OCI-LY7 (cell line): ENCODE data around the gene MACROD2. TPM values are rescaled to one million over a fixed set of nuclear protein-coding genes. Genes with fewer than 3 reads are reported as not detected.

Experiments used
- BruUV-seq: library from RNA; stranded (reverse); fragments of 400-500 nt; replicated peaks from 2 replicates; lab custom pipeline; 2021; lab: Mats Ljungman, UMichigan
- CTCF ChIA-PET: fragments of 300-600 bp; sonication (Branson Sonifier 250); formaldehyde crosslinking; loops from one replicate; lab custom pipeline; 2022; ENCODE audit warnings: antibody characterized with exemption; ENCODE audit not compliant: unreplicated experiment; lab: Charles Lee
- POLR2A ChIA-PET: fragments of 300-600 bp; sonication (Branson Sonifier 250); formaldehyde crosslinking; loops from one replicate; lab custom pipeline; 2022; ENCODE audit warnings: antibody characterized with exemption; lab: Charles Lee
- DNase-seq: peaks from one replicate; pipeline ENCODE4 v3.0.0-alpha.2; 2015; ENCODE audit warnings: low spot score
- H2AFZ ChIP-seq: fragments of 200-600 bp; sonication (generic), shearing (Covaris generic); 2 replicates; pipeline ENCODE4 v1.6.1; 2014; ENCODE audit warnings: mild to moderate bottlenecking, antibody characterized with exemption, low read length, moderate library complexity
- H3K27ac ChIP-seq: fragments of 200-600 bp; sonication (generic); 2 replicates; pipeline ENCODE4 v1.5.1; 2014; ENCODE audit warnings: mixed run types, low read depth, mild to moderate bottlenecking, moderate library complexity, low read length, inconsistent platforms; ENCODE audit not compliant: poor library complexity, severe bottlenecking
- H3K36me3 ChIP-seq: fragments of 200-600 bp; sonication (generic); 2 replicates; pipeline ENCODE4 v1.6.1; 2014; ENCODE audit warnings: mild to moderate bottlenecking, antibody characterized with exemption, low read length, moderate library complexity, mixed read lengths; ENCODE audit not compliant: insufficient read depth
- H3K4me1 ChIP-seq: fragments of 200-600 bp; sonication (generic); 2 replicates; pipeline ENCODE4 v1.5.1; 2014; ENCODE audit warnings: mild to moderate bottlenecking, low read length; ENCODE audit not compliant: insufficient read depth, poor library complexity, severe bottlenecking
- H3K4me2 ChIP-seq: fragments of 200-600 bp; sonication (generic); 2 replicates; pipeline ENCODE4 v1.6.1; 2014; ENCODE audit warnings: mild to moderate bottlenecking, low read length
- H3K4me3 ChIP-seq: fragments of 200-600 bp; sonication (generic); 2 replicates; pipeline ENCODE4 v1.5.1; 2014; ENCODE audit warnings: mild to moderate bottlenecking, low read depth, low read length; ENCODE audit not compliant: poor library complexity, severe bottlenecking
- H3K79me2 ChIP-seq: fragments of 200-600 bp; sonication (generic); 2 replicates; pipeline ENCODE4 v1.6.1; 2016; ENCODE audit warnings: low read depth, mild to moderate bottlenecking, low read length, moderate library complexity, mixed read lengths; ENCODE audit not compliant: insufficient read depth
- H3K9me2 ChIP-seq: fragments of 200-600 bp; sonication (generic); 2 replicates; pipeline ENCODE4 v1.6.1; 2016; ENCODE audit warnings: mild to moderate bottlenecking, low read length, mixed read lengths; ENCODE audit not compliant: insufficient read depth
- H3K9me3 ChIP-seq: fragments of 200-600 bp; sonication (generic); 2 replicates; pipeline ENCODE4 v1.6.1; 2014; ENCODE audit warnings: mild to moderate bottlenecking, mixed run types, low read length, mixed read lengths
- H4K20me1 ChIP-seq: fragments of 200-600 bp; sonication (generic); 2 replicates; pipeline ENCODE4 v1.6.1; 2014; ENCODE audit warnings: mild to moderate bottlenecking, antibody characterized with exemption, low read length, moderate library complexity, mixed read lengths; ENCODE audit not compliant: insufficient read depth
- EZH2phosphoT487 ChIP-seq: fragments of 200-600 bp; sonication (generic); IDR thresholded peaks from 2 replicates; pipeline ENCODE4 v1.6.1; 2018; ENCODE audit warnings: low read depth, borderline replicate concordance, mild to moderate bottlenecking, mixed run types, antibody characterized with exemption, low read length, moderate library complexity, mixed read lengths
- intact Hi-C: fragments of 100-400 bp; cut with micrococcal nuclease; formaldehyde crosslinking; loops from one replicate; pipeline ENCODE4 v1.10.0; 2022; ENCODE audit not compliant: unreplicated experiment
- total RNA-seq, 2 experiments: library from RNA; depleted of rRNA in 1 of 2; stranded (reverse); fragments of >200 nt in 1 of 2; shearing (Covaris generic) in 1 of 2; gene quantifications; 2 replicates each; pipeline ENCODE4 v1.2.3, GENCODE V29; 2014 to 2022
- TF ChIP-seq, protein P1 (sequence below): fragments of 200-600 bp; sonication (generic); conservative IDR thresholded peaks from 2 replicates; pipeline ENCODE4 v1.5.1; 2014; ENCODE audit warnings: mild to moderate bottlenecking, antibody characterized with exemption, low read length, moderate library complexity, mixed read lengths

The MACROD2 gene
- total RNA-seq, 2 experiments from 2014 or later = 0.09 to 4.5 TPM

DNA sequence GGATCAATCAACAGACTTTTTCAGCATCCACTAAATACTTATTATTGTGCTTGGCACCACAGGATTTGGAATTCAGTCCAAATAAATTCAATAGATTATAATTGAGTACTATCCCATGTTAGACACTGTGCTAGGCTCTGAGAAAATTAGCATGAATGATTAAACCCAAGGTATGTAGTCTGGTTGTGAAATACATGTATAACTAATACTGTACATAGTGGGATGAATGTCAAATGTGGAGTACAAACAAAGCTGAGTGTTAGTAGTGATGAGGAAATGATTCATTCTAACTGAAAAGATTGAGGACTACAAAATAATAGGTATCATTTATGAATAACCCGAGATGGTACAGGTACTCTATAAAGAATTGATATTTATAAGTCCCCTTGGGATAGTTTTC lies 454.0 kb downstream of the MACROD2 start:
- intact Hi-C loops = no loop called here
- Histone ChIP-seq H3K4me2 (no peak overlapping the region), H3K9me2 (no peaks in the 10 kb centered on the region), H3K36me3 (no peaks in the 10 kb centered on the region), H2AFZ (no peak overlapping the region), H3K9me3 (no peaks in the 10 kb centered on the region), H3K4me1 (no peaks in the 10 kb centered on the region), H4K20me1 (no peaks in the 10 kb centered on the region), H3K79me2 (no peaks in the 10 kb centered on the region), H3K27ac (no peak overlapping the region), H3K4me3 (no peak overlapping the region)
- POLR2A ChIA-PET = no interaction called here
- CTCF ChIA-PET = no interaction called here
- TF ChIP-seq, protein P1, sequence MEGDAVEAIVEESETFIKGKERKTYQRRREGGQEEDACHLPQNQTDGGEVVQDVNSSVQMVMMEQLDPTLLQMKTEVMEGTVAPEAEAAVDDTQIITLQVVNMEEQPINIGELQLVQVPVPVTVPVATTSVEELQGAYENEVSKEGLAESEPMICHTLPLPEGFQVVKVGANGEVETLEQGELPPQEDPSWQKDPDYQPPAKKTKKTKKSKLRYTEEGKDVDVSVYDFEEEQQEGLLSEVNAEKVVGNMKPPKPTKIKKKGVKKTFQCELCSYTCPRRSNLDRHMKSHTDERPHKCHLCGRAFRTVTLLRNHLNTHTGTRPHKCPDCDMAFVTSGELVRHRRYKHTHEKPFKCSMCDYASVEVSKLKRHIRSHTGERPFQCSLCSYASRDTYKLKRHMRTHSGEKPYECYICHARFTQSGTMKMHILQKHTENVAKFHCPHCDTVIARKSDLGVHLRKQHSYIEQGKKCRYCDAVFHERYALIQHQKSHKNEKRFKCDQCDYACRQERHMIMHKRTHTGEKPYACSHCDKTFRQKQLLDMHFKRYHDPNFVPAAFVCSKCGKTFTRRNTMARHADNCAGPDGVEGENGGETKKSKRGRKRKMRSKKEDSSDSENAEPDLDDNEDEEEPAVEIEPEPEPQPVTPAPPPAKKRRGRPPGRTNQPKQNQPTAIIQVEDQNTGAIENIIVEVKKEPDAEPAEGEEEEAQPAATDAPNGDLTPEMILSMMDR = no peak
- TF ChIP-seq EZH2phosphoT487 = no peak
- BruUV-seq = no TSS peak
- no peak for DNase-seq

DNA sequence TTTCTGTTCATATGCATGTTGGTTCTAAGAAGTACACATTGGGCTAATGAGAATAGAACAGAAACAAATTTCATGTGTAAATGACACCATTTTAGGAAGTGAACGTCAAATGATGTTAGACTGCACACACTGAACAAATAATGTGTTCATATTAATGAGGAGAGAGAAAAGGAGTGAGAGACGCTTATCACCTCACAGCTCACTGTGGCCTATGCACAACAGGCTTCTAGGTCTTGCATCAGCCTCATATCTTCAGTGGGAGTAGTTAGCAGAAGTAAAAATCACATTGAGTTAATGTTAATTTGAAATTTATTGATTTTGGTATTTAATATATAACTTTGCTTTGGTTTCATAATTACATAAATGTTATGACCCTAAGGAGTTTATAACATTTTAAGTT lies 454.9 kb downstream of the MACROD2 start:
- DNase-seq = no peak
- no peak for TF ChIP-seq EZH2phosphoT487
- no peak overlapping the region for H2AFZ ChIP-seq
- H3K36me3 ChIP-seq = no peaks in the 10 kb centered on the region
- no peaks in the 10 kb centered on the region for H3K4me1 ChIP-seq
- no peaks in the 10 kb centered on the region for H3K9me2 ChIP-seq
- POLR2A ChIA-PET = no interaction called here
- no peak overlapping the region for H3K4me3 ChIP-seq
- CTCF ChIA-PET = no interaction called here
- H3K9me3 ChIP-seq = no peaks in the 10 kb centered on the region
- H4K20me1 ChIP-seq = no peaks in the 10 kb centered on the region
- no peak overlapping the region for H3K4me2 ChIP-seq
- H3K79me2 ChIP-seq = no peaks in the 10 kb centered on the region
- no TSS peak for BruUV-seq
- no peak overlapping the region for H3K27ac ChIP-seq
- intact Hi-C loops = no loop called here

DNA sequence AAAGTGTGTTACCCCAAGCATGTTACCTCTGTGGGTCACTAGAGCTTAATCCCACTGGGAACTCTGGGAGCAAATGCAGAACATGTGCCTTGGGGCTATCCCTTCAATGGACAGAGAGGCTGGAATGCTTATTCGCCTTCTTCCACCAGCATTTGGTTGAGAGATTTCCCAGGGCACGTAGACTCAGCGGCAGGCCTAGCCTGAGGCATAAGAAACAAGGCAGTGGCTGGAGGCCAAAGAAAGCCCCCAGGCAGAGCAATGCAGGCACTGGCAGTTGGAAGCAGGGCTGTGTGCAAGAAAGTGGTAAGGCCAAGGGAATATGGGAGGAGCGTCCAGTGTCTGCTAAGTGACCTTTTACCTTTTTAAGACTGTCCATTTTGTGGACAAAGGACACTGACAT lies 456.1 kb downstream of the MACROD2 start:
- Histone ChIP-seq H2AFZ (no peak overlapping the region), H3K4me2 (no peak overlapping the region), H3K4me3 (no peak overlapping the region), H4K20me1 (no peaks in the 10 kb centered on the region), H3K4me1 (no peaks in the 10 kb centered on the region), H3K79me2 (no peaks in the 10 kb centered on the region), H3K27ac (no peak overlapping the region), H3K9me3 (no peaks in the 10 kb centered on the region), H3K9me2 (no peaks in the 10 kb centered on the region), H3K36me3 (no peaks in the 10 kb centered on the region)
- intact Hi-C loops = no loop called here
- TF ChIP-seq EZH2phosphoT487 = no peak
- TF ChIP-seq, protein P1 = no peak
- BruUV-seq = no TSS peak
- ChIA-PET CTCF (no interaction called here), POLR2A (no interaction called here)
- no peak for DNase-seq
